ENCODE measurements around the gene RAD51B. TPM values are rescaled to one million over a fixed set of nuclear protein-coding genes. Genes with fewer than 3 reads are reported as not detected.

RAD51B gene
- total RNA-seq, 4 donors from 2014 or later, result 6.2 to 39.9 (median 12.9) TPM

GRCh38 chr14:68657300-68658028 is 837.9 kb downstream of the RAD51B start:
- intact Hi-C loops (cut with DNase I), result no loop called here
- H3K27ac ChIP-seq, result peak overlapping the region in 3 of 4 donors; percentile 67 to 79 (median 71)
- H3K36me3 ChIP-seq, result no peaks in the 10 kb centered on the region
- H3K4me3 ChIP-seq, result no peak overlapping the region
- H3K27me3 ChIP-seq, result no peaks in the 10 kb centered on the region
- 80 to 97% methylated on average over 1 to 4 of the region's 4 CpGs for WGBS, 2 donors
- no peaks in the 10 kb centered on the region for H3K9me3 ChIP-seq
- H3K4me1 ChIP-seq, result peaks cover 14 to 66% (median 23%) of the 10 kb centered on the region in 3 donors
- no peak for DNase-seq
- no peak for TF ChIP-seq POLR2A (IDR thresholded peaks at IDR 0.05)
- TF ChIP-seq CTCF (IDR thresholded peaks at IDR 0.05), result no peak

- Histone ChIP-seq H3K9me3 (no peaks in the 10 kb centered on the region), H3K4me1 (peaks cover 14 to 68% (median 23%) of the 10 kb centered on the region in 3 donors), H3K4me3 (no peak overlapping the region), H3K36me3 (no peaks in the 10 kb centered on the region), H3K27me3 (no peaks in the 10 kb centered on the region), H3K27ac (peak overlapping the region in 3 of 4 donors; percentile 67 to 79 (median 71))
- intact Hi-C loops (cut with DNase I), result no loop called here
- 84% methylated on average over 2 of the region's 8 CpGs; no CpG with 5 or more reads in 1 of the 2 donors for WGBS, 2 donors
- TF ChIP-seq CTCF (IDR thresholded peaks at IDR 0.05) (no peak), POLR2A (IDR thresholded peaks at IDR 0.05) (no peak)
- no peak for DNase-seq
Observed at GRCh38 chr14:68658029-68658509, 838.5 kb downstream of the RAD51B start.

DNA sequence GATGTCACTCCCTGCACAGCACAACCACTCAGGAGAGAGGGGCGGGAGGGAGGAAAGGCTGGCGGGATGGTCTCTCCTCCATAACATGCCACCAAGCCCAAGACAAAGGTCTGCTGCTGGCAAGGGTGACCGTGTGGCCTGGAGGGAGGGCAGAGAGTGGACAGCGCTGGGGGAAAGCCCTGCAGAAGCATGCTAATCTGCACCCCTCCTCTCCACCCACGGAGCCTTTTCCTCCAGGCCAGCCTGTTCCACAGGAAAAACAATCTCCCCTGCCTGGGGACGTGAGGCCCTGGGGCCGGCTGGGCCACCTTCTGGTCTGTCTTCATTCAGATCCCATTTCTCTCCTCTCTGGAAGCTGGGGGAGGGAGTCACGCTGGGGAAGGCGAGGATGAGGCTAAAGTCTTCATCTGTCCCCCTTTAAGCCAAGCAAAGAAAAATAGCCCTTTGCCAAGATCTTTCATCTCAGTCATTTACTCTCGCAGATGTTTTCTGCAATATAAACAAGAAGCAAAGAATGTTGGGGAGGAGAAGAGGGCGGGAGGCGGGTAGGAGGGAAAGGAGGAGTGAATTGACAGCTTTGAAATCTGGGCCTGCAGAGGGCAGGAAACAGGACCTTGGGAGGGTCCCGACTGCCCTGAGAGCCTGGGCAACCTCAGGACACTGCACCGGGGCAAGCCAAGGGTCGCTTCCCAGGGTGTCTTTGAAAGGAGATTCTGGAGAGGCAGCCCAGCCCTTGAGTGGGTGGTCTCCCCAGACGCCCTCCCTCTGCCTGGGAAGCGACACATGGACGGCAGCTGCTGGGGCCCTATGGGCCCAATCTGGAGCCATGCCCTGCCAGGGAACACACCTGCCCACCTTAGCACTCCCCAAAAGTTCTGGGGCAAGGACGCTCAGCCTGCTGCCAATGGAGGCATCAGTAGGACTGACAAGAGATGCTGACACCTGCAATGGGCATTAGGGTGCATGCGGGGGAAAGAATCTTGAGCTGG is 839.7 kb downstream of the RAD51B start:
- H3K9me3 ChIP-seq, result no peaks in the 10 kb centered on the region
- no peak overlapping the region for H3K4me3 ChIP-seq
- H3K36me3 ChIP-seq, result no peaks in the 10 kb centered on the region
- TF ChIP-seq CTCF (IDR thresholded peaks at IDR 0.05) (no peak), POLR2A (IDR thresholded peaks at IDR 0.05) (no peak)
- H3K27me3 ChIP-seq, result no peaks in the 10 kb centered on the region
- peak overlapping the region; percentile 36 to 79 (median 69) for H3K27ac ChIP-seq
- no peak for DNase-seq
- 45 to 51% methylated on average over 11 to 15 of the region's 20 CpGs for WGBS, 2 donors
- intact Hi-C loops (cut with DNase I), result no loop called here
- H3K4me1 ChIP-seq, result peaks cover 14 to 79% (median 25%) of the 10 kb centered on the region in 3 donors

DNA sequence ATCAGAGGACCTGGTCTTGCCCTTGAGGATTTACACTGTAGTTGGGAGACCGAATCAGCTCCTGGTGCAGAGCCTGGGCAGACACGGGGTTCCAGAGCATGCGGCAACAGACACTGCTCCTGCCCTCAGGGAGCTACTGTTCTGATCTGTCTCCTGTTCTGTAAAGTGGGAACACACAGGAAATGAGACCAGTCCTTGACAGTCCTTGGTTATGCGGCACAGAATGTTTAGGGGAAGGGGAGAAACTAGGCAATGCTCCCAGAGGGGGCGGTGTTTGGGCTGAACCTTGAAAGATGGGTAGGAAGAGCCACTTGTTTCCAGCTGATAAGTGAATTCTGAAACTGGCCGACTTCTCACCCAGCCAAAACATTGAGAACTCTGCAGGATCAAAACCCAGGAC is 840.9 kb downstream of the RAD51B start:
- Histone ChIP-seq H3K4me1 (peaks cover 6 to 79% (median 28%) of the 10 kb centered on the region in 3 donors), H3K36me3 (no peaks in the 10 kb centered on the region), H3K9me3 (no peaks in the 10 kb centered on the region), H3K4me3 (no peak overlapping the region), H3K27ac (peak overlapping the region in 3 of 4 donors; percentile 12 to 71 (median 46)), H3K27me3 (no peaks in the 10 kb centered on the region)
- no peak for TF ChIP-seq CTCF (IDR thresholded peaks at IDR 0.05)
- TF ChIP-seq POLR2A (IDR thresholded peaks at IDR 0.05), result no peak
- no peak for DNase-seq
- intact Hi-C loops (cut with DNase I), result no loop called here
- WGBS, 2 donors, result 82 to 95% methylated on average over 6 of the region's 6 CpGs
